GM21526 (cell line): Measurements from ENCODE around the gene BAIAP2L2.
"Not testable (repeated sequence)": the region's sequence is repeated elsewhere in the genome, so short reads cannot be mapped to it uniquely, and the experiment has no call there.

Source experiments
- ATAC-seq: cut with Tn5 transposase; IDR thresholded peaks from one replicate; pipeline ENCODE4 v1.9.1; 2021; ENCODE audit warnings: moderate library complexity; ENCODE audit not compliant: unreplicated experiment, low FRiP score

BAIAP2L2 gene, protein sequence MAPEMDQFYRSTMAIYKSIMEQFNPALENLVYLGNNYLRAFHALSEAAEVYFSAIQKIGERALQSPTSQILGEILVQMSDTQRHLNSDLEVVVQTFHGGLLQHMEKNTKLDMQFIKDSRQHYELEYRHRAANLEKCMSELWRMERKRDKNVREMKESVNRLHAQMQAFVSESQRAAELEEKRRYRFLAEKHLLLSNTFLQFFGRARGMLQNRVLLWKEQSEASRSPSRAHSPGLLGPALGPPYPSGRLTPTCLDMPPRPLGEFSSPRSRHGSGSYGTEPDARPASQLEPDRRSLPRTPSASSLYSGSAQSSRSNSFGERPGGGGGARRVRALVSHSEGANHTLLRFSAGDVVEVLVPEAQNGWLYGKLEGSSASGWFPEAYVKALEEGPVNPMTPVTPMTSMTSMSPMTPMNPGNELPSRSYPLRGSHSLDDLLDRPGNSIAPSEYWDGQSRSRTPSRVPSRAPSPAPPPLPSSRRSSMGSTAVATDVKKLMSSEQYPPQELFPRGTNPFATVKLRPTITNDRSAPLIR

DNA sequence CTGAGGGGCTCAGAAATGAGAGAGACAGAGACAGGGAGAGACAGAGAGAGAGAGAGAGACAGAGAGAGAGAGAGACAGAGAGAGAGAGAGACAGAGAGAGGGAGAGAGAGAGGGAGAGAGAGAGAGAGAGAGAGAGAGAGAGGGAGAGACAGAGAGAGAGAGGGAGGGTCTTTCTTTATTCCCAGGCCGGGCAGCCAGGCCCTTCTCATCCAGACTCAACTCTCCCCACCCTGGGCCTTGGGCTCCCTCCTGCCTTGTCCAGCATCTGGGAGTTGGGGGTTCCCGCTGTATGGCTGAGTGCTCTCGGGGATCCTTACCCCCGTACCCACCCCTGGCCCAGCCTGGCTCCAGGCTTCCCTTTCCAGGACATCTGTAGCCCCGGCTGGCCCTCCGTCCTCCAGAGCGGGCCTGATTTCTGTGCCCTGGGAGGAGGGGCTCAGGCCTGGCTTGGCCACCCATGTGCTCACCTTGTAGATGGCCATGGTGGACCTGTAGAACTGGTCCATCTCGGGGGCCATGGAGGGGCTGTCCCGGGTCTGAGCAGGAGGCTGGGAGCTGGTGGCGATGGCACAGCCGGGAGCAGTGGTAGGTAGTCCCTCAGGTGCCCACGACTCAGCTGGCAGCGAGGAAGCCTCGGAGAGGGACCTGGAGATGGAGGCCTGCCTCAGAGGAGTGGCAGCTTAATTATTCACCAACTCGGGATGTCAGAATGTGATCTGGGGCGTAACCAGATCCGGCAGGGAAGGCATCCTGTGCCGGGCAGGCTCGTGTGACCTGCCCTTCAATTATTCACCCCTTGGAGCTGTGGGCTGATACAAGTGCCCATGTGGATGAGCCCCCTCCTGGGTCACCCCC is at the start of gene BAIAP2L2:
Gene BAIAP2L2, minus strand, starts transcription at position 677 of the 855 bp plus-strand sequence. Its CDS starts 159 bp downstream, at position 518.
- no peak for ATAC-seq

DNA sequence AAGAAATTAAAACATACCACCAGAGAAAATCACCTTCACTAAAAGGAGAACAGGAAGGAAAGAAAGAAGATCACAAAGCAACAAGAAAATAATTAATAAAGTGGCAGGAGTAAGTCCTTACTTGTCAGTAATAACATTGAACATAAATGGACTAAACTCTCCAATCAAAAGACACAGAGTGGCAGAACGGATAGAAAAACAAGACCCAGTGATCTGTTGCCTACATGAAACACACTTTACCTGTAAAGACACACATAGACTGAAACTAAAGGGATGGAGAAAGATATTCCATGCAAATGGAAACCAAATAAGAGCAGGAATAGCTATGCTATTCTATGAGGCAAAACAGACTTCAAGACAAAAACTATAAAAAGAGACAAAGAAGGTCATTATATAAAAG is 45.2 kb upstream of the BAIAP2L2 start:
- ATAC-seq = no peak

DNA sequence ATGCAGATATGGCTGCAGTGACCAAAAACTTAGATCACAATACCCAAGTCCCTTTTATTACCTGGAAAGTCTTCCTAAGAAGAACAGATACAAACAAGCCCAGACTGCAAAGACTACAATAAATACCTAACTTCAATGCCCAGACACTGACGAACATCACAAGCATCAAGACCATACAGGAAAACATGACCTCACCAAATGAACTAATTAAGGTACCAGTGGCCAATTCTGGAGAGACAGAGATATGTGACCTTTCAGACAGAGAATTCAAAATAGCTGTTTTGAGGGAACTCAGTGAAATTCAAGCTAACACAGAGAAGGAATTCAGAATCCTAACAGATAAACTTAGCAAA is 44.1 kb upstream of the BAIAP2L2 start:
- ATAC-seq = not testable (repeated sequence)

DNA sequence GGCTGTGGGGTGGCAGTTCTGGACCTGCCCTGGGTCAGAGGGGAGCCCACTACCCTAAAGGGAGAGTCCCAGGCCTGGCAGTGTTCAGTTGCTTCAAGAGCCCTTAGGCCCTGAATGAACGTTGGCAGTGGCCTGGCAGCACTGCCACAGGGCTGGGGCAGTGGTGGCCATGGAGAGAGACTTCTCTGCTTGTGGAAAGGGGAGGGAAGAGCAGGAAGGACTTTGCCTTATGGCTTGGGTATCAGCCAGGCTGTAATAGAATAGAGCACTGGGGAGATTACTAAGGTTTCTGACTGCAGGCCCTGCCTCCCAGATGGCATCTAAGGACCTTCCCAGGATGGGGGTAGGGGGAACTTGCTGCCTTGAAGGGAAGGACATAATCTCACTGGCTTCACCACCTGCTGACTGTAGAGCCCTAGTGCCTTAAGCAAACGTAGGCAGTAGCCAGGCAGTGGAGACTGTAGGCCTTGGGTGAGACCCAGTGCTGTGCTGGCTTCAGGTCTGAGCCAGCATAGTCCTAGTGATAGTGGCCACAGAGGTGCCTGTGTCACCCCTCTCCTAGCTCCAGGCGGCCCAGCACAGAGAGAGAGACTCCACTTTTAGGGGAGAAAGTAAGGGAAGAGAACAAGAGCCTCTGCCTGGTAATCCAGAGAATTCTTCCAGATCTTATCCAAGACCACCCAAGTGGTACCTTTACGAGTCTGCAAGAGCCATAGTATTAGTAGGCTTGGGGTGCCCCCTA is 43.5 kb upstream of the BAIAP2L2 start:
- ATAC-seq = no peak

DNA sequence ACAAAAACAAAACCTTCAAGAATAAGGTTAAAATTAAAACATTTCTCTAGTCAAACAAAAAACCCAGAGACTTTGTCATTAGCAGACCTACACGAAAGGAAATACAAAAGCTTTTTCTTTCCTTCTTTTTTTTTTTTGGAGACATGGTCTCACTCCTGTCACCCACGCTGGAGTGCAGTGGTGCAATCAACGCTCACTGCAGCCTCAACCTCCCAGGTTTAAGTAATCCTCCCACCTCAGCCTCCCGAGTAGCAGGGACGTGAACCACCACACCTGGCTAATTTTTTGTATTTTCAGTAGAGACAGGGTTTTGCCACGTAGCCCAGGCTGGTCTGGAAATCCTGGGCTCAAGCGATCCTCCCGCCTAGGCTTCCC is 40.6 kb upstream of the BAIAP2L2 start:
- no peak for ATAC-seq

DNA sequence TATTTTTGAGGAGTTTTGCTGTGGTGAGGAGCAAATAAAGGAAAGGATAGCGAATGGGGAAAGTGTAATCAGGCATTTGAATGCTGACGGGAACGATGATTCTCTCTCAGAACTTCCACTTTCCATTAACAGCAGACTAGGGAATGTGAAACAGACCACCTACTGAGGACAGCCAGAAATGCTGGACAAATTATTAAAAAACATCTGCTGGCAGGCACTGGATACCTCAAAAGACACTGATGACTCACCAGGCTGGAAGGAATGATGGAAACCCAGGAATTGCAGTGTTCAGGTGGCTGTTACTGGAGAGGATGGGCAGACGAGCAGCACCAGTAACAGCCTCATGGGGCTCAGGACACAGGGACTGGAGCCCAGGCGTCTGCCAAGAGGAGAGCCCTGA is 37.8 kb upstream of the BAIAP2L2 start:
- ATAC-seq = no peak

DNA sequence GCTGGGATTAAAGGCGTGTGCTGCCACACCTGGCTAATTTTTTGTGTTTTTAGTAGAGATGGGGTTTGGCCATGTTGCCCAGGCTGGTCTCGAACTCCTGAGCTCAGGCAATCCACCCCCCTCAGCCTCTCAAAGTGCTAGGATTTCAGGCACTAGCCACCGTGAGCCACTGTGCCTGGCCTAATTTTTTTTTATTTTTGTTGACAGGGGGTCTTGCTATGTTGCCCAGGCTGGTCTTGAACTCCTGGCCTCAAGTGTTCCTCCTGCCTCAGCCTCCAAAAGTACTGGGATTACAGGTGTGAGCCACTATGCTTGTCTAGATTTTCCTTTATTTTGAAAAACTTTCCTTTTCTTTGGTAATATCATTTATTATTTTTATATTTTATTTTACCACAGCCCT is 35.7 kb upstream of the BAIAP2L2 start:
- not testable (repeated sequence) for ATAC-seq

DNA sequence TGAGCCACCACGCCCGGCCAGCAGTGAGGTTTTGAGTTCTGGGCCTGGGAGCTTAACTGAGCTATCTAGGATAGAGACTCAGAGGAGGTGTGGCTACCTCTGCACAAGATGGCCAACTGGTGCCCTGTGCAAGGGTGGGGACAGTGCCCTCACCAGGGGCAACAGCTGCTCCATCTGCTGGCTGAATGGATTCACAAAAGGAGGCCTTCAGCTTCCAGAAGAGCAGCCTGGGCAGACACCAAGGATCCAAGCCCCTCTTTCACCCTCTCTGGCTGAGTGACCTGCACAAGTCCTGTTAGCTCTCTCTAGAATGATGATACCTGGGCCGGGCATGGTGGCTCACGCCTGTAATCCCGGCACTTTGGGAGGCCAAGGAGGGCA is 33.5 kb upstream of the BAIAP2L2 start:
- no peak for ATAC-seq

DNA sequence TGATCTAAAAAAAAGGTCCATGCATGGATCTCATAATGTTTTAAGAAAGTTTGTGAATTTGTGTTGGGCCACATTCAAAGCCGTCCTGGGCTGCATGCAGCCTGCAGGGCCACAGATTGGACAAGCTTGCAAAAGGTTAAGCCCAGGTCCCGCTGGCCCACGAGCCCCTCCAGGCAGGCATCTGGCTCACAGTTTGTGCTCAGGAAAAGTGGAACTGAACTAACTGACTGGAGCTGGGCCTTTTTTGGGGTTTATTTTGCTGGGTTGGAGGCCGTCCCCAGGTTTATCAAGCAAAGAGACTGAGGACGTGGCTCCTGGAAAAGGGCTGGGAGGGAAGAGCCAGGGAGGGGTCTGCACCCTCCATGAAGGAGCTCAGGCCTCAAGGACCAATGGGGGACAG is 32.1 kb upstream of the BAIAP2L2 start:
- no peak for ATAC-seq

DNA sequence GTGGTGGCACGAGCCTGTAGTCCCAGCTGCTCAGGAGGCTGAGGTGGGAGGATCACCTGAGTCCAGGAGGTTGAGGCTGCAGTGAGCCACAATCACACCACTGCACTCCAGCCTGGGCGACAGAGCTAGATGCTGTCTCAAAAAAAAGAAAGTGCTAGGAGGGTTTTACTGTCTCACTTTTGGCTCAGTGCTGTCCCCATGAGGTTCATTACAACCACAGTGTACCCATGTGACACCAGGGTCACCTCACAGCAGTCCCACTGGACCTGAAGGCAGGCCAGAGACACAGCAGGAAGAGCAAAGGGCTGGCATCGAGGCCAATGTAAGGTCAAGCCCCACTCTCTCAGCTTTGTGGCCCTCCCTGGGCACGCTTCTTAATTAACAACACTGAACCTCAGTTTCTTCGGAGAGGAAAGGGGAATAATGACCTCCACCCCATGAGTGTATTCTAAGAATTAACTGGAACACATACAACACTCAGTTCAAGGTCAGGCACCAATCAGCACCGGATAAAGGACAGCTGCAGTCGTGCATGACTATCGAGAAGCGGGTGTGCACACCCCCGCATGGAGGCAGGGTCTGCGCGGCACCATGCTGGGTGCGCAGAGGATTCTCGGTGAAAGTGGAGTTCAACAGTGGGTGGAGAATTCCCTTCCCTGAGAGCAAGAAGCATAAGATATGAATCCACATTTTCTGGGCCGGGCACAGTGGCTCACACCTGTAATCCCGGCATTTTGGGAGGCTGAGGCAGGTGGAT is 30.9 kb upstream of the BAIAP2L2 start:
- ATAC-seq = no peak

DNA sequence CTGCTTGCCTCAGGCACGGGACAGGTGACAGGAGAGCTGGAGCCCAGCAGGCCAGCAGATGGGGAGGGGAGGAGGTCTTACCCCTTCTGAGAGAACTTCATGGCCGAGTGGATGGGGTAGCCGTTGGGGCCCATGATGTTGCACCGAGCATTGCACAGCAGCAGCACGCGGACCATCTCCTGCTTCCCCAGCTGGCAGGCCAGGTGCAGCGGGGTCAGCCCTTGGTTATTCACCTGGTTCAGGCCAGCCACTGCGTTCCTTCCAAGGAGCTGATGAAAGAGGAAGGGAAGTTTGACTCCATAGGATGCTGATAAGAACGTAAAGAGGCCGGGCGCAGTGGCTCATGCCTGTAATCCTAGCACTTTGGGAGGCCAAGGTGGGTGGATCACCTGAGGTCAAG is 29.4 kb upstream of the BAIAP2L2 start:
- ATAC-seq = no peak

DNA sequence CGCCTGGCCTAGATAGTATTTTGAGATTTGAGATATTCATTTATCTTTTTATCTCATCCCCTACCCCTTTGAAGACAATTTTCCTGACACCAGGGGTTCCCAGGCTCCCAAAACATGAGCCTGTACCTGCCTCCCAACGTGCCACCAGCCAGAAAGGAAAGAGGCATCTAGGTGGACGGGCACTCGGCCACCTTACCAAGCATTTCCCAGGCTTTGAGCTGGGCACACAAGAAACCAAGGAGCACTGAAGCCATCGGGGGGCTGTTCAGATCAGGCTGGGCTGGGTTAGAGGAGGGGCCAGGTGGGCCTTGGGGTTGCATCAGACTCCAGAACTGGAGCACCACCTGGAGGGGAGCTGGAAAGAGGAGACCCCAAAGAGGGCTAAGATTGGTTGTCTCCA is 28.5 kb upstream of the BAIAP2L2 start:
- no peak for ATAC-seq

DNA sequence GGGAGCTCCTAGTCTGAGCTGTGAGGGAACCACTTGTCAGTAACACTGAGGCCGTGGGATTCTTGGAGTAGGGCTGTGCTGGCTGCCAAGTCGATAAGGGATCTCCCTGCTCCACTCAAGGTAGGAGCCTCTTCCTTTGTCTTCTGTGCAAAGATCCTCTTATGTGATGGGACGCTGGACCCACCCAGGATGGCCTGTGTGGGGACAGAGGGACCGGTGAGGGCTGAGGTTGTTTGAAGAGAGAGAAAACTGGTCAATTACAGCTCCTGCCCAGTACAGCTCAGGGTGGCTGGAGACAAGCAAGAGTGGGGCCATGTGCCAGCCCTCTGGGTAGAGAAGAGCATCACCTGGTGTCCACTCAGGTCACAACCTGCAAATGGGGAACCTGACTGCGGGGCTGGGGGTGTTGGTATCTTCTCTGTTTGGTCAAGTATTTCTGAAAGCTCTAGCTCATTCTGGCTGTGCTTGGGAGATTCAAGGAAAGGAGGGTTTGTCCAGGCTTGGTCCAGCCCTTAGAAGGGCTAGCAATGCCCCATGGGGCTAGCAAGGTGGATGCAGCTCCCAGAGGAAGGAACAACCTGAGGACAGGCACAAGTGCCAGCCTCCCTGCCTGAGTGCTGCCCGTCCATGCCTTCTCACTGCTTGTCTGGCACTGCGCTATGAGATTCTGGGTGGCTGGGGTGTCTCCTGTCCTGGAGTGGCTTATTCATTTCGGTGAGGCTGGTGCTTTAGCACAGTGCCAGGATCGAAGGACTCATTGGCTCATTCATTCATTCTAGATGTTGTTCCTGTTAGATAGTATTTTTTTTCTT is 27.6 kb upstream of the BAIAP2L2 start:
- no peak for ATAC-seq

DNA sequence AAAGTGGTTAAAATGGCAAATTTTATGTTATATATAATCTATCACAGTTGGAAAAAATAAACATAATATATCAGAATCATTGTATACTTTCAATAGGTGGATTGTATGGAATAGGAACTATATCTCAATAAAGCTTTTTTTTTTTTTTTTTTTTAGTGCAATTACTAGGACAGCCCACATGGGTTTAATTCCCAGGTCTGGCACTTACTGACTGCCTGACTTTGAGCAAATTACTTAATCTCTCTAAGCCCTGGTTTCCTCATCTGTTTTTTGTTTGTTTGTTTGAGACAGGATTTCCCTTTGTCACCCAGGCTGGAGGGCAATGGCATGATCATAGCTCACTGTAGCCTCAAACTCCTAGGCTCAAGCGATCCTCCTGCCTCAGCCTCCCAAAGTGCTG is 26.1 kb upstream of the BAIAP2L2 start:
- ATAC-seq = no peak

DNA sequence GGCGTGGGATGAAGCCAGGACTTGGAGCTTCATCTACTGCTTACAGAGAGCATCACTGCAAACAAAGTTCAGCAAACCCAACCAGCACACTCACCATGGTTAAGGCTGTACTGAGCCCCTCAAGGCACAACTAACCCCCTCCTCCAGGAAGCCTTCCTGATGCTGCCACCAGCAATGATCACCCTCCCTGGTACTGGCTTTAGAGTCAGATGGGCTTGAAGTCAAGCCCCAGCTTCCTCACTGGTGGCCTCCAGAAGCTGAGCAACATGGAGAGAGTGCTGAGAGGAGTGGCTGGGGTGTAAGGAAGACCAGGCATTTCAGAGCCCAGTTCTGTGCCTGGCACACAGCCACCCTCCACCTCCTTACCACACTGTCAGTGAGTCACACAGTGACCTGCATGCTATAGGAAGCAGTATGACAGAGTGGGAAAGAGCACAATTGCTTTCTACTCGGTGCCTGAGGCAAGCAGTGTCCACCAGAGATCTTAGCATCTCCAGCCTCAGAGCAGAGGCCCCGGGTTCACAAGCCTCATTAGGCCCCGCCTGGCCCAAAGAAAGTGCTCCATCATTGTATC is 24.7 kb upstream of the BAIAP2L2 start:
- no peak for ATAC-seq

DNA sequence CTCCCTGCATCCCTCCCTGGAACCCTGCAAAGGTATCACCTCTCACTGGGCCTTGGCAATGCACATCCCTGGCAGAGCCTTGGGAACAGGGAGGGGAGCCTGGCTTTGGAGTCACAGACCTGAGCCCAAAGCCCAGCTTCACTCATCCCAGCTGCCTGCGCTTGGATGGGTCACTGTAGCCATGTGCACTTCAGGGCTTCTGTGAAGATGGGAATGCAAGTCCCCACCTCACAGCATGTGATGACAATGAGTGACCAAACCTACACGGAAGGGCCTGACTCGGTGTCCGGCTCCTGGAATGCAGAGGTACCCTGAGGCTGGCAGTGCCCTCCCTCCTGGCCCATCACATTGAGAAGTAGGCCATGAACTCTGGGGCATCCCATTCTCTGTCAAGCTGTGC is 22.8 kb upstream of the BAIAP2L2 start:
- ATAC-seq = no peak

DNA sequence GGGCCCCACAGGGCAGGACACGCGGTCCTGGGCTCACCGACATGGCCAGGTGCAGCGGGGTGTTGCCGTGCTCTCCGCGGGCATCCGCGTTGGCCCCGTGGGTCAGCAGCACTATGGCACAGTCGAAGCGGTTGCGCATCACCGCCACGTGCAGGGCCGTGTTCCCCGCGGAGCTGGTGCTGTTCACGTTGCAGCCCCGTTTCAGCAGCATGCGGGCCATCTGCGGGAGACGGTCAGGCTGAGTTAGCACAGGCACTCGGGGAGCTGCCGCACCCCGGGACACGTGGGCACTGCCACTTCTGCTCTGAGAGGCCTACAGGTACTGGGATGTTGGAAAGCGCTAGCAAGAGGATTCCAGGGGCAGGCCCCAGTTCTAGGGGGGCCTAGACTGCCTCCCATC is 22.3 kb upstream of the BAIAP2L2 start:
- ATAC-seq = no peak

DNA sequence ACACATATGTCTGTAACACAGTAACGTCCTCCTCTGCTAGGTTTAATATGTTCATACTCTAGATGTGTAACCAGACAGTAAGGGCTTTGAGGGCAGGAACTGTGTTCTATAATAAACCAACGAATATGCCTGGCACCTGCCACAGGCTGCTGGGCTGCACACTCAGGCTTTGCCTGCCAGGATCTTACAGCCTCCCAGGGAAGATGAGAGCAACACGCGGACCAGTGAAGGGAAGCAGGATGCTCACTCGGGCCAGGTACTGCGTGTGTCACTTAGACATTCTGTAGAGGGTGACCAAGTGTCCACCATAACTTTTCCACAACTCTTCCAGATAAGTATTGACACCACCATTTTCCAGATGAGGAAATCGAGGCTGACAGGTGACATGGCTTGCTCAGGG is 21.7 kb upstream of the BAIAP2L2 start:
- no peak for ATAC-seq

DNA sequence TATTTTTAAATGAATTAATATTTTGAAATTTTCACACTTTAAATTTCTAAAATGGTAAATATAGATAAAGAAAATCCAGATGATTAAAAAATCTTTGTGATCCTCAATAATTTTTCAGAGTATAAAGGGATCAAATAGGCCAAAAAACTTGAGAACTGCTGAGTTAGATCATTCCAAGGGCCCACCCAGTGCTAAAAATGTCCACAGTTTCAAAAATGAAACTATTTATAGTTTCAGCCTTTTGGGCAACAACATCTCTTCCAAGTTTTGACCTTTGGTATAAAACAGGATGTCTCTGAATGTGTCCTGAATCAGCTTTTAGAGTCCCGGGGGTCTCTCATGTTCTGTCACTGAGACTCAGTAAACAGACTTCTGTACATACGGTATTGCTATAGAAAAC is 20.9 kb upstream of the BAIAP2L2 start:
- no peak for ATAC-seq
